Natural killer cell (primary cell): ENCODE data around the gene RASA2. TPM values are rescaled to one million over a fixed set of nuclear protein-coding genes. Genes with fewer than 3 reads are reported as not detected.

ENCODE experiments used
- ATAC-seq, 3 donors: fragments of 150-1000 bp in 2 of 3; fragments of 200-7000 bp in 1 of 3; cut with Tn5 transposase; 1 replicate in 1 of 3; 2 replicates in 2 of 3; pipeline ENCODE4 v1.10.0; 2021; ENCODE audit warnings: mild to moderate bottlenecking in 2 of 3, moderate library complexity in 2 of 3
- DNase-seq, 2 donors: peaks; one replicate each; pipeline versions ENCODE4 v3.0.0 to v3.0.0-alpha.2; 2013 to 2021; ENCODE audit warnings: mixed read lengths in 1 of 2
- H3K27ac ChIP-seq: one replicate; pipeline ENCODE4 v1.5.1; 2013; ENCODE audit warnings: mild to moderate bottlenecking, low read length
- H3K27me3 ChIP-seq: one replicate; pipeline ENCODE4 v1.6.1; 2013; ENCODE audit warnings: low read length; ENCODE audit not compliant: control insufficient read depth, insufficient read depth
- H3K36me3 ChIP-seq: one replicate; pipeline ENCODE4 v1.6.1; 2013; ENCODE audit warnings: low read length; ENCODE audit not compliant: control insufficient read depth, insufficient read depth
- H3K4me1 ChIP-seq: one replicate; pipeline ENCODE4 v1.6.1; 2013; ENCODE audit warnings: low read length; ENCODE audit not compliant: control insufficient read depth, insufficient read depth
- H3K4me3 ChIP-seq: one replicate; pipeline ENCODE4 v1.5.1; 2013; ENCODE audit warnings: low read length
- H3K9me3 ChIP-seq: one replicate; pipeline ENCODE4 v1.6.1; 2013; ENCODE audit warnings: low read length; ENCODE audit not compliant: control insufficient read depth, insufficient read depth
- H3K27ac Mint-ChIP-seq, 2 donors: one replicate each; pipeline ENCODE4 v1.8.0; 2022; ENCODE audit warnings: mild to moderate bottlenecking in 2 of 2, mixed read lengths in 2 of 2, moderate library complexity in 1 of 2
- H3K27me3 Mint-ChIP-seq, 2 donors: one replicate each; pipeline ENCODE4 v1.8.0; 2022; ENCODE audit warnings: low read depth in 2 of 2, mixed read lengths in 2 of 2
- H3K36me3 Mint-ChIP-seq: one replicate; pipeline ENCODE4 v1.8.0; 2022; ENCODE audit warnings: mixed read lengths
- H3K4me1 Mint-ChIP-seq, 2 donors: one replicate each; pipeline ENCODE4 v1.8.0; 2022; ENCODE audit warnings: mixed read lengths in 2 of 2
- H3K4me3 Mint-ChIP-seq: one replicate; pipeline ENCODE4 v1.8.0; 2022; ENCODE audit warnings: mild to moderate bottlenecking, moderate library complexity, mixed read lengths
- H3K9me3 Mint-ChIP-seq, 2 donors: one replicate each; pipeline ENCODE4 v1.8.0; 2022; ENCODE audit warnings: mixed read lengths in 2 of 2
- CTCF ChIP-seq: fragments of 200-600 bp; IDR thresholded peaks from one replicate; pipeline ENCODE4 v1.8.0; 2022; ENCODE audit warnings: antibody characterized with exemption
- WGBS: methylation state at CpG from one replicate; pipeline ENCODE4 v1.1.7; 2013; ENCODE audit warnings: missing lambda C conversion rate; ENCODE audit not compliant: insufficient coverage; 5-methylcytosine and 5-hydroxymethylcytosine counted together
- intact Hi-C: fragments of 100-400 bp; cut with micrococcal nuclease; formaldehyde crosslinking; loops from one replicate; pipeline ENCODE4 v1.14.2; 2022
- total RNA-seq, 4 donors: library from RNA; stranded (reverse); fragments of 120-200 nt in 1 of 4; gene quantifications; one replicate each; pipeline versions ENCODE4 v1.2.3 to v1.2.4, GENCODE V29; 2013 to 2022

The RASA2 gene
- total RNA-seq, 3 donors from 2014 or later (not counting 1 experiment from before 2014, with no cell fraction given) = 93.9 to 99.4 (median 97.0) TPM

- Mint-ChIP-seq H3K27ac (no peak overlapping the region), H3K4me1 (peaks cover 4 to 8% of the 10 kb centered on the region in 2 donors), H3K4me3 (no peak overlapping the region), H3K9me3 (no peaks in the 10 kb centered on the region), H3K27me3 (peaks cover 54 to 71% of the 10 kb centered on the region in 2 donors), H3K36me3 (no peaks in the 10 kb centered on the region)
- Histone ChIP-seq H3K4me1 (peaks cover 6% of the 10 kb centered on the region), H3K27ac (no peak overlapping the region), H3K36me3 (no peaks in the 10 kb centered on the region), H3K9me3 (no peaks in the 10 kb centered on the region), H3K27me3 (peaks cover 16% of the 10 kb centered on the region), H3K4me3 (no peak overlapping the region)
- DNase-seq (no peak), ATAC-seq (no peak)
- 91% methylated on average over 10 of the region's 11 CpGs for WGBS
- intact Hi-C loops = no loop called here
- TF ChIP-seq CTCF = no peak
Measured at GRCh38 chr3:141661229-141662196, 174.7 kb downstream of the RASA2 start.

DNA sequence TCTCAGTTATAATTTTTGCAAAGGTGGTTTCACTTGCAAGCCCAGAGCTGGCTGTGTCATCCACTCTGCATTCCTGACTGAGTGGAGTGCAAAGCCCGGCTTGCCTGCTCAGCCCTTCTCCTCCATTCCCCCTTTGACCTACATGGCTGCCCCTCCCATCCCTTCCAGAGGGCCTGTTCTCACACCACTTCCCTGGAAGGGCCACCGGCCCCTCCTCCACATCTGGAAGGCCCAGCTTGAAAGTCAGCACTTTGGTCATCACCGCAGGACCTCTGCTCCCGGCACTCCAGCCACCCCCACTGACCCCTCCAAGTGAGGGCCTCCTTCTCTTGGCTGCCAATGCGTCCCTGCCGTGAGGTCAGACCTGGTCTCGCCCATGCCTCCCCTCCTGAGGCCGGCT is 177.2 kb downstream of the RASA2 start:
- no peak for TF ChIP-seq CTCF
- peaks cover 2 to 3% of the 10 kb centered on the region in 2 donors for H3K9me3 Mint-ChIP-seq
- Histone ChIP-seq H3K9me3 (peaks cover 9% of the 10 kb centered on the region), H3K27me3 (peaks cover 18% of the 10 kb centered on the region), H3K4me1 (peaks cover 6% of the 10 kb centered on the region), H3K36me3 (no peaks in the 10 kb centered on the region), H3K4me3 (no peak overlapping the region), H3K27ac (no peak overlapping the region)
- intact Hi-C loops = no loop called here
- peaks cover 41 to 53% of the 10 kb centered on the region in 2 donors for H3K27me3 Mint-ChIP-seq
- ATAC-seq = no peak
- no peak for DNase-seq
- H3K27ac Mint-ChIP-seq = no peak overlapping the region
- 93% methylated on average over 8 of the region's 8 CpGs for WGBS
- no peak overlapping the region for H3K4me3 Mint-ChIP-seq
- H3K36me3 Mint-ChIP-seq = peaks cover 3% of the 10 kb centered on the region
- peaks cover 4 to 8% of the 10 kb centered on the region in 2 donors for H3K4me1 Mint-ChIP-seq

Other genes starting within 250 kb of the RASA2 start
- 10 to 100 TPM; 40.3 to 68.3 (median 56.7) TPM for gene ZBTB38, start 118.5 kb upstream of the RASA2 start, total RNA-seq